IMR-90 (cell line): ENCODE measurements around the gene MGAT3. TPM values are rescaled to one million over a fixed set of nuclear protein-coding genes. Genes with fewer than 3 reads are reported as not detected.

Source experiments
- ATAC-seq: fragments of 200-7000 bp; cut with Tn5 transposase; 2 replicates; pipeline ENCODE4 v1.9.1; 2020; ENCODE audit warnings: low read depth, mild to moderate bottlenecking, moderate library complexity
- BruUV-seq: library from RNA; stranded (reverse); fragments of 400-500 nt; replicated peaks from 2 replicates; lab custom pipeline; 2021; lab: Mats Ljungman, UMichigan
- CTCF ChIA-PET: fragments of 300-600 bp; formaldehyde crosslinking; extraction: SDS; loops from one replicate; lab custom pipeline; 2021; ENCODE audit warnings: antibody characterized with exemption; lab: Yijun Ruan, JAX
- POLR2A ChIA-PET: fragments of 300-600 bp; sonication (Branson Sonifier 250); formaldehyde crosslinking; loops from one replicate; lab custom pipeline; 2022; ENCODE audit warnings: antibody characterized with exemption; ENCODE audit not compliant: unreplicated experiment; lab: Charles Lee
- DNase-seq: peaks from one replicate; pipeline ENCODE4 v3.0.0; 2013
- H2AFZ ChIP-seq: replicated peaks from 2 replicates; pipeline ENCODE3; 2013; ENCODE audit warnings: low read length, mild to moderate bottlenecking; ENCODE audit not compliant: poor library complexity
- H2AK5ac ChIP-seq: 2 replicates; pipeline ENCODE4 v1.6.1; 2013; ENCODE audit warnings: low read depth, low read length, inconsistent platforms
- H2AK9ac ChIP-seq: replicated peaks from 2 replicates; pipeline ENCODE3; 2013; ENCODE audit warnings: mild to moderate bottlenecking, low read depth, low read length, moderate library complexity; ENCODE audit not compliant: poor library complexity
- H2BK120ac ChIP-seq: 2 replicates; pipeline ENCODE4 v1.6.1; 2013; ENCODE audit warnings: low read depth, low read length, inconsistent platforms
- H2BK15ac ChIP-seq: 3 replicates; pipeline ENCODE4 v1.6.1; 2013; ENCODE audit warnings: low read depth, low read length, inconsistent platforms
- H2BK20ac ChIP-seq: 2 replicates; pipeline ENCODE4 v1.6.1; 2013; ENCODE audit warnings: low read depth, mild to moderate bottlenecking, inconsistent platforms, low read length, moderate library complexity
- H2BK5ac ChIP-seq: 2 replicates; pipeline ENCODE4 v1.6.1; 2013; ENCODE audit warnings: mild to moderate bottlenecking, low read depth, low read length, inconsistent platforms; ENCODE audit not compliant: poor library complexity, severe bottlenecking
- H3K14ac ChIP-seq: replicated peaks from 2 replicates; pipeline ENCODE4 v1.6.1; 2013; ENCODE audit warnings: low read depth, low read length, inconsistent platforms
- H3K18ac ChIP-seq: 2 replicates; pipeline ENCODE4 v1.6.1; 2013; ENCODE audit warnings: low read depth, low read length, control low read depth
- H3K23ac ChIP-seq: 2 replicates; pipeline ENCODE4 v1.6.1; 2013; ENCODE audit warnings: low read depth, low read length, inconsistent platforms
- H3K27ac ChIP-seq: 2 replicates; pipeline ENCODE4 v1.5.1; 2013; ENCODE audit warnings: mild to moderate bottlenecking, control low read depth, low read length; ENCODE audit not compliant: insufficient read depth
- H3K27me3 ChIP-seq: 2 replicates; pipeline ENCODE4 v1.6.1; 2013; ENCODE audit warnings: low read length; ENCODE audit not compliant: control insufficient read depth, insufficient read depth
- H3K36me3 ChIP-seq: 2 replicates; pipeline ENCODE4 v1.6.1; 2013; ENCODE audit warnings: low read length, mixed read lengths; ENCODE audit not compliant: control insufficient read depth, insufficient read depth
- H3K4ac ChIP-seq: 2 replicates; pipeline ENCODE4 v1.6.1; 2013; ENCODE audit warnings: low read depth, low read length, inconsistent platforms
- H3K4me1 ChIP-seq: 2 replicates; pipeline ENCODE4 v1.6.1; 2013; ENCODE audit warnings: low read length, mixed read lengths; ENCODE audit not compliant: control insufficient read depth, insufficient read depth
- H3K4me2 ChIP-seq: 2 replicates; pipeline ENCODE4 v1.6.1; 2013; ENCODE audit warnings: low read depth, mild to moderate bottlenecking, control low read depth, low read length, moderate library complexity
- H3K4me3 ChIP-seq: 2 replicates; pipeline ENCODE4 v1.5.1; 2013; ENCODE audit warnings: low read depth, mild to moderate bottlenecking, control low read depth, low read length, moderate library complexity; ENCODE audit not compliant: insufficient read depth
- H3K56ac ChIP-seq: 2 replicates; pipeline ENCODE4 v1.6.1; 2013; ENCODE audit warnings: low read length, inconsistent platforms; ENCODE audit not compliant: insufficient read depth; ENCODE audit errors: extremely low read depth
- H3K79me1 ChIP-seq, 2 experiments: 2 replicates each; pipeline ENCODE4 v1.6.1; 2013; ENCODE audit warnings: low read length in 2 of 2, inconsistent platforms in 1 of 2, low read depth in 1 of 2
- H3K9ac ChIP-seq: 2 replicates; pipeline ENCODE4 v1.6.1; 2013; ENCODE audit warnings: low read depth, low read length, control low read depth
- H3K9me1 ChIP-seq: 2 replicates; pipeline ENCODE4 v1.6.1; 2013; ENCODE audit warnings: low read length, inconsistent platforms; ENCODE audit not compliant: insufficient read depth
- H3K9me3 ChIP-seq: 2 replicates; pipeline ENCODE4 v1.6.1; 2013; ENCODE audit warnings: low read length; ENCODE audit not compliant: control insufficient read depth, insufficient read depth
- H4K20me1 ChIP-seq: 2 replicates; pipeline ENCODE4 v1.6.1; 2013; ENCODE audit warnings: low read length, inconsistent platforms; ENCODE audit not compliant: insufficient read depth
- H4K5ac ChIP-seq: 2 replicates; pipeline ENCODE4 v1.6.1; 2013; ENCODE audit warnings: mild to moderate bottlenecking, low read depth, low read length, control low read depth
- H4K8ac ChIP-seq, 2 experiments: 2 replicates each; pipeline ENCODE4 v1.6.1; 2013; ENCODE audit warnings: low read depth in 2 of 2, low read length in 2 of 2, control low read depth in 1 of 2, inconsistent platforms in 1 of 2
- H4K91ac ChIP-seq: 2 replicates; pipeline ENCODE4 v1.6.1; 2013; ENCODE audit warnings: low read depth, low read length, inconsistent platforms; ENCODE audit not compliant: insufficient read depth
- BHLHE40 ChIP-seq: fragments of 150-350 bp; IDR thresholded peaks from 2 replicates; pipeline ENCODE4 v1.6.1; 2016; ENCODE audit warnings: mild to moderate bottlenecking, low read depth, low read length
- CEBPB ChIP-seq: IDR thresholded peaks from 2 replicates; pipeline ENCODE4 v1.6.1; 2012; ENCODE audit warnings: low read depth, low read length, improper control_type of control experiment
- CHD1 ChIP-seq: IDR thresholded peaks from 2 replicates; pipeline ENCODE4 v1.6.1; 2012; ENCODE audit warnings: low read depth, low read length, improper control_type of control experiment
- CTCF ChIP-seq: conservative IDR thresholded peaks from 2 replicates; pipeline ENCODE4 v1.5.1; 2012; ENCODE audit warnings: mild to moderate bottlenecking, low read depth, low read length, improper control_type of control experiment
- ELK1 ChIP-seq: fragments of 150-350 bp; IDR thresholded peaks from 2 replicates; pipeline ENCODE4 v1.6.1; 2016; ENCODE audit warnings: low read depth, mild to moderate bottlenecking, low read length, moderate library complexity, borderline replicate concordance
- FOS ChIP-seq: fragments of 150-350 bp; IDR thresholded peaks from 2 replicates; pipeline ENCODE4 v1.6.1; 2016; ENCODE audit warnings: low read depth, low read length
- MAFK ChIP-seq: IDR thresholded peaks from 2 replicates; pipeline ENCODE4 v1.6.1; 2012; ENCODE audit warnings: low read depth, low read length, improper control_type of control experiment
- MXI1 ChIP-seq: IDR thresholded peaks from 2 replicates; pipeline ENCODE4 v1.6.1; 2012; ENCODE audit warnings: low read depth, mild to moderate bottlenecking, low read length, moderate library complexity, borderline replicate concordance
- NFE2L2 ChIP-seq: fragments of 150-350 bp; IDR thresholded peaks from 2 replicates; pipeline ENCODE4 v1.6.1; 2016; ENCODE audit warnings: low read depth, mild to moderate bottlenecking, low read length
- RAD21 ChIP-seq: IDR thresholded peaks from 2 replicates; pipeline ENCODE4 v1.6.1; 2012; ENCODE audit warnings: low read length, improper control_type of control experiment
- RCOR1 ChIP-seq: IDR thresholded peaks from 2 replicates; pipeline ENCODE4 v1.6.1; 2012; ENCODE audit warnings: mild to moderate bottlenecking, low read length, improper control_type of control experiment; ENCODE audit not compliant: insufficient replicate concordance
- RFX5 ChIP-seq: IDR thresholded peaks from 2 replicates; pipeline ENCODE4 v1.8.0; 2012; ENCODE audit warnings: low read depth, mild to moderate bottlenecking, low read length, moderate library complexity
- WGBS, 2 experiments: methylation state at CpG; one replicate each; pipeline versions ENCODE4 v1.1.5 to v1.1.7; 2013; ENCODE audit warnings: missing lambda C conversion rate in 2 of 2; ENCODE audit not compliant: insufficient read length in 1 of 2; ENCODE audit errors: extremely low coverage in 2 of 2; 5-methylcytosine and 5-hydroxymethylcytosine counted together
- dilution Hi-C: fragments of 300-500 bp; cut with HindIII; formaldehyde crosslinking; loops from one replicate; pipeline ENCODE4 v1.14.3; 2018; ENCODE audit warnings: low sequenced_read_pairs; ENCODE audit not compliant: unreplicated experiment
- in situ Hi-C: fragments of 300-500 bp; cut with MboI; formaldehyde crosslinking; loops from 3 replicates; pipeline ENCODE4 v1.14.3; 2019; ENCODE audit warnings: low sequenced_read_pairs, inconsistent platforms, mixed read lengths
- intact Hi-C: fragments of 100-400 bp; cut with micrococcal nuclease; formaldehyde crosslinking; loops from 2 replicates; pipeline ENCODE4 v1.10.0; 2022
- polyA plus RNA-seq, 3 experiments: library from polyadenylated mRNA; depleted of rRNA; stranded (reverse); fragments of >200 nt; gene quantifications; 2 replicates each; pipeline ENCODE4 v1.2.3, GENCODE V29; 2012; ENCODE audit warnings: low replicate concordance in 1 of 3
- total RNA-seq: library from RNA; depleted of rRNA; stranded (reverse); fragments of >200 nt; gene quantifications from 2 replicates; pipeline ENCODE4 v1.2.3, GENCODE V29; 2012

The MGAT3 gene
- total and polyA plus RNA-seq, 2 of the 4 experiments (the other 2 are of a cell fraction): 0.36 to 1.1 TPM

GRCh38 chr22:39486951-39487825 lies 30.4 kb downstream of the MGAT3 start:
- H4K91ac ChIP-seq: no peak overlapping the region
- no peak for TF ChIP-seq MAFK
- TF ChIP-seq ELK1: no peak
- no peak for TF ChIP-seq RAD21
- no peak for TF ChIP-seq RCOR1
- no peak for TF ChIP-seq MXI1
- no peak for TF ChIP-seq CEBPB
- TF ChIP-seq CHD1: no peak
- no peak for TF ChIP-seq RFX5
- TF ChIP-seq BHLHE40: no peak
- TF ChIP-seq FOS: no peak
- no peak for TF ChIP-seq NFE2L2
- TF ChIP-seq CTCF: no peak
- H3K27ac ChIP-seq: no peak overlapping the region
- no peaks in the 10 kb centered on the region for H3K9me3 ChIP-seq
- CTCF ChIA-PET: no interaction called here
- H2BK20ac ChIP-seq: no peak overlapping the region
- H3K18ac ChIP-seq: no peak overlapping the region
- DNase-seq (no peak), ATAC-seq (no peak)
- H2AFZ ChIP-seq: no peak overlapping the region
- H2AK5ac ChIP-seq: no peak overlapping the region
- H3K4ac ChIP-seq: no peak overlapping the region
- peaks cover 3% of the 10 kb centered on the region for H3K27me3 ChIP-seq
- no peak overlapping the region for H4K5ac ChIP-seq
- H3K9me1 ChIP-seq: no peaks in the 10 kb centered on the region; the same call in 1 of the 2 replicates
- 90% methylated on average over 24 of the region's 45 CpGs; no CpG with 5 or more reads in 1 of the 2 experiments for WGBS, 2 experiments
- dilution Hi-C loops (no loop called here), intact Hi-C loops (no loop called here), in situ Hi-C loops (no loop called here)
- H3K36me3 ChIP-seq: no peaks in the 10 kb centered on the region
- no peak overlapping the region for H3K4me3 ChIP-seq
- no peaks in the 10 kb centered on the region for H3K79me1 ChIP-seq
- H4K20me1 ChIP-seq: no peaks in the 10 kb centered on the region
- no peak overlapping the region for H2BK120ac ChIP-seq
- no peak overlapping the region for H2BK15ac ChIP-seq
- no peak overlapping the region for H3K14ac ChIP-seq
- H3K23ac ChIP-seq: no peak overlapping the region
- H3K9ac ChIP-seq: no peak overlapping the region
- no peak overlapping the region for H4K8ac ChIP-seq
- no peak overlapping the region for H2BK5ac ChIP-seq
- no TSS peak for BruUV-seq
- no peaks in the 10 kb centered on the region for H3K4me1 ChIP-seq
- no peak overlapping the region for H3K56ac ChIP-seq
- POLR2A ChIA-PET: no interaction called here
- no peak overlapping the region for H3K4me2 ChIP-seq
- no peak overlapping the region for H2AK9ac ChIP-seq
